Psoas muscle (tissue), 8 donors: ENCODE results near the gene STAM2. TPM values are rescaled to one million over a fixed set of nuclear protein-coding genes. Genes with fewer than 3 reads are reported as not detected.
"Not testable (repeated sequence)": the region's sequence is repeated elsewhere in the genome, so short reads cannot be mapped to it uniquely, and the experiment has no call there.

Source experiments
- ATAC-seq, 4 donors: fragments of 200-7000 bp; cut with Tn5 transposase; one replicate each; pipeline ENCODE4 v1.9.1; 2020; ENCODE audit warnings: moderate library complexity in 3 of 4, mild to moderate bottlenecking in 2 of 4
- DNase-seq, 2 donors: peaks; one replicate each; pipeline ENCODE4 v3.0.0-alpha.2; 2020
- H3K27ac ChIP-seq: fragments of 200-600 bp; one replicate; pipeline ENCODE4 v1.8.0; 2022
- H3K27me3 ChIP-seq, 3 donors: fragments of 200-600 bp in 1 of 3; one replicate each; pipeline versions ENCODE4 v1.6.1 to v1.8.0; 2013 to 2022; ENCODE audit warnings: low read length in 2 of 3, mild to moderate bottlenecking in 2 of 3, moderate library complexity in 1 of 3; ENCODE audit not compliant: insufficient read depth in 3 of 3
- H3K36me3 ChIP-seq, 2 donors: fragments of 200-600 bp in 1 of 2; one replicate each; pipeline versions ENCODE4 v1.6.1 to v1.8.0; 2013 to 2022; ENCODE audit warnings: low read depth in 1 of 2, mild to moderate bottlenecking in 1 of 2, moderate library complexity in 1 of 2; ENCODE audit not compliant: insufficient read depth in 1 of 2
- H3K4me1 ChIP-seq: fragments of 200-600 bp; one replicate; pipeline ENCODE4 v1.8.0; 2022
- H3K4me3 ChIP-seq: fragments of 200-600 bp; one replicate; pipeline ENCODE4 v1.8.0; 2022; ENCODE audit warnings: mild to moderate bottlenecking
- H3K9me3 ChIP-seq: fragments of 200-600 bp; one replicate; pipeline ENCODE4 v1.8.0; 2022
- CTCF ChIP-seq: fragments of 200-600 bp; IDR thresholded peaks from one replicate; pipeline ENCODE4 v1.8.0; 2022; ENCODE audit warnings: antibody characterized with exemption
- WGBS, 3 donors: extraction: QIAGEN DNeasy Blood & Tissue Kit; methylation state at CpG; one replicate each; pipeline versions ENCODE4 v1.1.6 to v1.1.7; 2013; 5-methylcytosine and 5-hydroxymethylcytosine counted together
- intact Hi-C, 2 donors: fragments of 100-400 bp; cut with DNase I; formaldehyde crosslinking; loops; one replicate each; pipeline versions ENCODE4 v1.11.0 to v1.14.2; 2022
- polyA plus RNA-seq, 3 donors: library from polyadenylated mRNA; stranded (reverse); fragments of 200-250 nt; gene quantifications; one replicate each; pipeline ENCODE4 v1.2.3, GENCODE V29; 2013
- total RNA-seq, 4 donors: library from RNA; stranded (reverse); fragmentation: NEBNext Ultra II Directional in 2 of 4; extraction: Animal tissue kit (Norgen Biotek cat#: 25700) in 2 of 4; gene quantifications; one replicate each; pipeline versions ENCODE4 v1.2.1 to v1.2.4, GENCODE V29; 2021 to 2023
- donor health status: healthy with polysubstance abuse.
- donor health status: DM: no; HTN: no; CAD: no; lungs with moderate emphysema.
- donor health status: Bipolar disorder and iron deficiency.
- donor health status: healthy.
- donor health status: DM: yes; HTN: yes; CAD: no.
- donor health status: DM: no; HTN: no; CAD: no.
- donor health status: DM: no; HTN: no; CAD: no.
- donor health status: DM: yes; HTN: yes; CAD: no.

The STAM2 gene
- total and polyA plus RNA-seq, 7 donors, result 6.8 to 21.1 (median 15.5) TPM

GRCh38 chr2:152120430-152120829 is 55.1 kb downstream of the STAM2 start:
- DNase-seq (no peak), ATAC-seq (no peak)
- intact Hi-C loops, result no loop called here
- Histone ChIP-seq H3K27me3 (no peaks in the 10 kb centered on the region), H3K9me3 (no peaks in the 10 kb centered on the region), H3K27ac (no peak overlapping the region), H3K4me1 (no peaks in the 10 kb centered on the region), H3K36me3 (peaks cover 0 to 63% of the 10 kb centered on the region in 2 donors), H3K4me3 (no peak overlapping the region)
- no peak for TF ChIP-seq CTCF
- 73 to 100% (median 86%) methylated on average over 1 of the region's 1 CpG for WGBS, 3 donors

GRCh38 chr2:152115952-152116351 is 59.6 kb downstream of the STAM2 start:
- TF ChIP-seq CTCF, result no peak
- H3K9me3 ChIP-seq, result no peaks in the 10 kb centered on the region
- no peak overlapping the region for H3K4me3 ChIP-seq
- H3K27me3 ChIP-seq, result no peaks in the 10 kb centered on the region
- DNase-seq, result no peak
- intact Hi-C loops, result no loop called here
- H3K4me1 ChIP-seq, result no peaks in the 10 kb centered on the region
- no peak overlapping the region for H3K27ac ChIP-seq
- no peak for ATAC-seq
- WGBS, 3 donors, result 88 to 90% (median 90%) methylated on average over 3 of the region's 3 CpGs
- peaks cover 0 to 21% of the 10 kb centered on the region in 2 donors for H3K36me3 ChIP-seq

- TF ChIP-seq CTCF, result no peak
- H3K27me3 ChIP-seq, result no peaks in the 10 kb centered on the region
- H3K27ac ChIP-seq, result no peak overlapping the region
- WGBS, 3 donors, result 93 to 98% (median 95%) methylated on average over 3 of the region's 3 CpGs
- no peaks in the 10 kb centered on the region for H3K9me3 ChIP-seq
- no peak overlapping the region for H3K4me3 ChIP-seq
- H3K4me1 ChIP-seq, result no peaks in the 10 kb centered on the region
- no peak for DNase-seq
- intact Hi-C loops, result no loop called here
- ATAC-seq, result no peak
- peaks cover 0 to 5% of the 10 kb centered on the region in 2 donors for H3K36me3 ChIP-seq
Observed at GRCh38 chr2:152114366-152114765, 61.2 kb downstream of the STAM2 start.

- H3K36me3 ChIP-seq, result not testable (repeated sequence)
- intact Hi-C loops, result loop anchor here in 1 of 2 donors (5.0 kb wide), 1 partner anchor 70 kb away; no protein-coding TSS in a partner anchor
Observed at GRCh38 chr2:152107140-152107539, 68.4 kb downstream of the STAM2 start.

GRCh38 chr2:152106464-152106863 is 69.1 kb downstream of the STAM2 start:
- no peak for TF ChIP-seq CTCF
- WGBS, 3 donors, result 90 to 96% (median 91%) methylated on average over 4 of the region's 4 CpGs
- peaks cover 0 to 2% (median 0%) of the 10 kb centered on the region in 3 donors for H3K27me3 ChIP-seq
- no peaks in the 10 kb centered on the region for H3K9me3 ChIP-seq
- ATAC-seq, result no peak
- H3K27ac ChIP-seq, result no peak overlapping the region
- intact Hi-C loops, result loop anchor here in 1 of 2 donors (5.0 kb wide), 1 partner anchor 69 kb away; no protein-coding TSS in a partner anchor
- no peaks in the 10 kb centered on the region for H3K4me1 ChIP-seq
- no peak for DNase-seq
- H3K36me3 ChIP-seq, result no peaks in the 10 kb centered on the region
- H3K4me3 ChIP-seq, result no peak overlapping the region

More at GRCh38 chr2:152107140-152107539, 68.4 kb downstream of the STAM2 start:
- H3K4me3 ChIP-seq, H3K9me3 ChIP-seq, ATAC-seq, H3K27ac ChIP-seq, H3K27me3 ChIP-seq, H3K4me1 ChIP-seq, DNase-seq: not testable (repeated sequence)
- 91 to 95% (median 95%) methylated on average over 13 of the region's 13 CpGs for WGBS, 3 donors
